WTC11 (cell line): ENCODE measurements around the gene AMACR. TPM values are rescaled to one million over a fixed set of nuclear protein-coding genes. Genes with fewer than 3 reads are reported as not detected.

Experiments
- ATAC-seq: fragments of 200-7000 bp; cut with Tn5 transposase; 2 replicates; pipeline ENCODE4 v1.10.0; 2021; ENCODE audit warnings: mild to moderate bottlenecking, moderate library complexity
- CTCF ChIA-PET: fragments of 300-600 bp; sonication (Branson Sonifier 250); formaldehyde crosslinking; loops from one replicate; lab custom pipeline; 2021; ENCODE audit warnings: antibody characterized with exemption; lab: Charles Lee
- POLR2A ChIA-PET: fragments of 350-600 bp; sonication (Branson Sonifier 250); formaldehyde crosslinking; loops from one replicate; lab custom pipeline; 2021; ENCODE audit warnings: antibody characterized with exemption; lab: Charles Lee
- DNase-seq: peaks from one replicate; pipeline ENCODE4 v3.0.0; 2021; ENCODE audit warnings: low spot score
- H3K27ac Mint-ChIP-seq: 2 replicates; pipeline ENCODE4 v1.8.0; 2021; ENCODE audit warnings: mixed read lengths
- H3K27me3 Mint-ChIP-seq: 2 replicates; pipeline ENCODE4 v1.8.0; 2021; ENCODE audit warnings: low read depth, mild to moderate bottlenecking, moderate library complexity, mixed read lengths
- H3K36me3 Mint-ChIP-seq: 2 replicates; pipeline ENCODE4 v1.8.0; 2021; ENCODE audit warnings: mixed read lengths
- H3K4me1 Mint-ChIP-seq: 2 replicates; pipeline ENCODE4 v1.8.0; 2022; ENCODE audit warnings: mixed read lengths
- H3K4me3 Mint-ChIP-seq: 2 replicates; pipeline ENCODE4 v1.8.0; 2021; ENCODE audit warnings: mild to moderate bottlenecking, moderate library complexity, mixed read lengths
- H3K9me3 Mint-ChIP-seq: 2 replicates; pipeline ENCODE4 v1.8.0; 2021; ENCODE audit warnings: mixed read lengths
- CREB1 ChIP-seq: sonication (generic); formaldehyde crosslinking; IDR thresholded peaks from 2 replicates; pipeline ENCODE4 v1.8.0; 2023; ENCODE audit warnings: mild to moderate bottlenecking, missing genetic modification reagents
- FOXJ3 ChIP-seq: sonication (generic); formaldehyde crosslinking; IDR thresholded peaks from 2 replicates; pipeline ENCODE4 v1.9.0; 2021; ENCODE audit warnings: missing genetic modification reagents, mild to moderate bottlenecking, borderline replicate concordance
- GABPB1 ChIP-seq: sonication (generic); formaldehyde crosslinking; IDR thresholded peaks from 2 replicates; pipeline ENCODE4 v1.8.1; 2023; ENCODE audit warnings: mild to moderate bottlenecking, missing genetic modification reagents
- KAT7 ChIP-seq: sonication (generic); formaldehyde crosslinking; IDR thresholded peaks from 2 replicates; pipeline ENCODE4 v1.8.1; 2023; ENCODE audit warnings: missing genetic modification reagents, mild to moderate bottlenecking, borderline replicate concordance
- NFE2L1 ChIP-seq: sonication (generic); formaldehyde crosslinking; IDR thresholded peaks from 2 replicates; pipeline ENCODE4 v1.8.1; 2023; ENCODE audit warnings: missing genetic modification reagents
- NR2C2 ChIP-seq: sonication (generic); formaldehyde crosslinking; IDR thresholded peaks from 2 replicates; pipeline ENCODE4 v1.8.0; 2022; ENCODE audit warnings: mild to moderate bottlenecking, missing genetic modification reagents
- SMAD3 ChIP-seq: sonication (generic); formaldehyde crosslinking; IDR thresholded peaks from 2 replicates; pipeline ENCODE4 v1.8.0; 2022; ENCODE audit warnings: missing genetic modification reagents, mild to moderate bottlenecking, borderline replicate concordance
- SP1 ChIP-seq: sonication (generic); formaldehyde crosslinking; conservative IDR thresholded peaks from 2 replicates; pipeline ENCODE4 v1.8.1; 2022; ENCODE audit warnings: missing genetic modification reagents
- TCF7 ChIP-seq: sonication (generic); formaldehyde crosslinking; IDR thresholded peaks from 2 replicates; pipeline ENCODE4 v1.8.0; 2022; ENCODE audit warnings: mild to moderate bottlenecking, low read depth, missing genetic modification reagents, moderate library complexity
- TEAD1 ChIP-seq: sonication (generic); formaldehyde crosslinking; IDR thresholded peaks from 2 replicates; pipeline ENCODE4 v1.8.0; 2022; ENCODE audit warnings: mild to moderate bottlenecking, missing genetic modification reagents
- ZNF671 ChIP-seq: fragments of 250-450 bp; sonication (Bioruptor Pico); IDR thresholded peaks from 2 replicates; pipeline ENCODE4 v1.8.0; 2021; ENCODE audit warnings: mild to moderate bottlenecking
- total RNA-seq: library from RNA; stranded (reverse); gene quantifications from 3 replicates; pipeline ENCODE4 v1.2.3, GENCODE V29; 2021
- TF ChIP-seq, protein P1 (sequence below): sonication (generic); formaldehyde crosslinking; IDR thresholded peaks from 2 replicates; pipeline ENCODE4 v1.8.0; 2023; ENCODE audit warnings: mild to moderate bottlenecking, missing genetic modification reagents
- TF ChIP-seq, protein P2 (sequence below): fragments of 250-450 bp; sonication (Bioruptor Pico); IDR thresholded peaks from 2 replicates; pipeline ENCODE4 v1.9.0; 2021; ENCODE audit warnings: moderate library complexity, mild to moderate bottlenecking, inconsistent platforms, borderline replicate concordance
- TF ChIP-seq, protein P3 (sequence below): fragments of 250-450 bp; sonication (Bioruptor Pico); IDR thresholded peaks from 2 replicates; pipeline ENCODE4 v1.8.0; 2021; ENCODE audit warnings: mild to moderate bottlenecking
- TF ChIP-seq, protein P4 (sequence below): sonication (generic); formaldehyde crosslinking; IDR thresholded peaks from 2 replicates; pipeline ENCODE4 v1.8.1; 2023; ENCODE audit warnings: mild to moderate bottlenecking, missing genetic modification reagents, moderate library complexity
- TF ChIP-seq, protein P5 (sequence below): sonication (generic); formaldehyde crosslinking; IDR thresholded peaks from 2 replicates; pipeline ENCODE4 v1.8.1; 2023; ENCODE audit warnings: mild to moderate bottlenecking, missing genetic modification reagents
- TF ChIP-seq, protein P6 (sequence below): sonication (generic); formaldehyde crosslinking; IDR thresholded peaks from 2 replicates; pipeline ENCODE4 v1.8.0; 2022; ENCODE audit warnings: missing genetic modification reagents
- TF ChIP-seq, protein P7 (sequence below): fragments of 200-600 bp; IDR thresholded peaks from 2 replicates; pipeline ENCODE4 v1.8.0; 2022; ENCODE audit warnings: antibody characterized with exemption

Gene AMACR
- total RNA-seq, 1 experiment from 2014 or later = 11.9 TPM

DNA sequence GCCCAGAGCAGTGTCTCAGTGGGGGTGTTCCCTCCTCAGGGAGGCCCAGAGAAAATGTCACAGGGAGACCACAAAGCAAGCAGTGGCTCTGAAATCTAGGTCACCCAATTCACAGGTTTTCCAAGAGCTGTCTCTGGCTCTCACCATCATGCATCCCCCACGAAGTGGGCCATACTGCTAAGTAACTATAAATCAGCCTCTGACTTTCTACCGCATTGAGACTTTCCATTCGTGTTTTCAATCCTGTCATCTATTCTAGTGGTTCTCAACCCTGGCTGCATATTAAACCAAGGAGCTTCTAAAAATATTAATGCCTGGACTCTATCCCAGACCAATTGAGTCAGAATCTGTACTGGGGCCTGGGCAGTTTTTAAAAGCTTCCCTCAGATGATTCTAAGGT lies 37.2 kb upstream of the AMACR start:
- DNase-seq = no peak
- POLR2A ChIA-PET = interaction anchor here (0.6 kb wide), 1 partner anchor 578 kb away, joined by 3 read pairs; no protein-coding TSS in a partner anchor
- CTCF ChIA-PET = no interaction called here
- no peak for TF ChIP-seq NR2C2 (CRISPR knock-in tag)
- TF ChIP-seq NFE2L1 (CRISPR knock-in tag) = no peak
- no peak for TF ChIP-seq TEAD1 (CRISPR knock-in tag)
- TF ChIP-seq ZNF671 (CRISPR knock-in tag) = no peak
- TF ChIP-seq, protein P1, sequence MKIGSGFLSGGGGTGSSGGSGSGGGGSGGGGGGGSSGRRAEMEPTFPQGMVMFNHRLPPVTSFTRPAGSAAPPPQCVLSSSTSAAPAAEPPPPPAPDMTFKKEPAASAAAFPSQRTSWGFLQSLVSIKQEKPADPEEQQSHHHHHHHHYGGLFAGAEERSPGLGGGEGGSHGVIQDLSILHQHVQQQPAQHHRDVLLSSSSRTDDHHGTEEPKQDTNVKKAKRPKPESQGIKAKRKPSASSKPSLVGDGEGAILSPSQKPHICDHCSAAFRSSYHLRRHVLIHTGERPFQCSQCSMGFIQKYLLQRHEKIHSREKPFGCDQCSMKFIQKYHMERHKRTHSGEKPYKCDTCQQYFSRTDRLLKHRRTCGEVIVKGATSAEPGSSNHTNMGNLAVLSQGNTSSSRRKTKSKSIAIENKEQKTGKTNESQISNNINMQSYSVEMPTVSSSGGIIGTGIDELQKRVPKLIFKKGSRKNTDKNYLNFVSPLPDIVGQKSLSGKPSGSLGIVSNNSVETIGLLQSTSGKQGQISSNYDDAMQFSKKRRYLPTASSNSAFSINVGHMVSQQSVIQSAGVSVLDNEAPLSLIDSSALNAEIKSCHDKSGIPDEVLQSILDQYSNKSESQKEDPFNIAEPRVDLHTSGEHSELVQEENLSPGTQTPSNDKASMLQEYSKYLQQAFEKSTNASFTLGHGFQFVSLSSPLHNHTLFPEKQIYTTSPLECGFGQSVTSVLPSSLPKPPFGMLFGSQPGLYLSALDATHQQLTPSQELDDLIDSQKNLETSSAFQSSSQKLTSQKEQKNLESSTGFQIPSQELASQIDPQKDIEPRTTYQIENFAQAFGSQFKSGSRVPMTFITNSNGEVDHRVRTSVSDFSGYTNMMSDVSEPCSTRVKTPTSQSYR (CRISPR knock-in tag) = no peak
- no peak for TF ChIP-seq GABPB1 (CRISPR knock-in tag)
- TF ChIP-seq, protein P2, sequence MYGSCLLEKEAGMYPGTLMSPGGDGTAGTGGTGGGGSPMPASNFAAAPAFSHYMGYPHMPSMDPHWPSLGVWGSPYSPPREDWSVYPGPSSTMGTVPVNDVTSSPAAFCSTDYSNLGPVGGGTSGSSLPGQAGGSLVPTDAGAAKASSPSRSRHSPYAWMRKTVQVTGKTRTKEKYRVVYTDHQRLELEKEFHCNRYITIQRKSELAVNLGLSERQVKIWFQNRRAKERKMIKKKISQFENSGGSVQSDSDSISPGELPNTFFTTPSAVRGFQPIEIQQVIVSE (CRISPR knock-in tag) = no peak
- TF ChIP-seq, all 79 proteins: peak for 0
- H3K4me3 Mint-ChIP-seq = no peak overlapping the region
- H3K36me3 Mint-ChIP-seq = no peaks in the 10 kb centered on the region
- no peak overlapping the region for H3K27ac Mint-ChIP-seq
- H3K4me1 Mint-ChIP-seq = peaks cover 9% of the 10 kb centered on the region
- H3K9me3 Mint-ChIP-seq = no peaks in the 10 kb centered on the region
- no peaks in the 10 kb centered on the region; the same call in 1 of the 2 replicates for H3K27me3 Mint-ChIP-seq
- no peak for ATAC-seq

DNA sequence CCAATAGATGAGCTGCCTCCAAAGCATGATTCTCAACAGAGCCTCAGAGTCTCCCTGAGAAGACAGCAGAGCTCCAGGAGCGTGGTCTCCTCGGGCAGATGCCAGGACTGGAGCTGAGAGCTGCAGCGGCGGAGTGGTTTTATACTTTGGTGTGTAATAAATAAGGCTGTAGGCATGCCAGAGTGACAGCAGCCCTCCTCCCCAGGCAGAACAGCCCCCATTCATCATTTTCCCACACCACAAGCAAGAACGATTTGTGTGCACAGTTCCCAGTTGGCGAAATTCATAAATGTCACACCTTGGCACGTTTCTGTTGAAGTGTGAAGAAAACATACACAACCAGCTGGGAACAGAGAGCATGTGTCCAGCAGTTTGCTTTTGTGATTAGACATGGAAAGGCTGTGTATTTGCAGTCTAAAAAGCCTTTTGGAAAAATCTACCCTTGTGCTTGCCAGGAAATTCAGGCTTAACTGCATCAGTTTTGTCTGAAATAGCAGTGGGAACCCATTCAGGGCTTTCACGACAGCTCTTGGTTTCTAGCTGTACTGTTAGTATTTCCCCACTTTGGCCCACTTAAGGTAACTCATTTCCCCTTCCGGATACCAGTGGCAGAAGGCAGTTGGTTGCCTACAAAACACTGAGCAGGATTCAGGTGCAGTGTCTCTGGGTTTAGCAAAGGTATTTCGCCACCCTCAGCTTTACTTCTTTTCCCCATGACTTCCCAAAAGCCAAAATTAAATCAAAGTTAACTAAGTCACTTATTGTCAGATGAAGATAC lies 35.4 kb upstream of the AMACR start, which contains the start of gene C1QTNF3:
C1QTNF3 (minus strand) TSS at position 115 of the 778 bp plus-strand sequence; CDS start at position 27, 88 bp downstream.
- Mint-ChIP-seq H3K4me3 (no peak within 1 kb of the TSS), H3K27ac (no peak within 1 kb of the TSS; the same call in 1 of the 2 replicates), H3K9me3 (0 out of 2 replicates have a peak, but pooled peaks cover 3% of the 10 kb centered on the region), H3K4me1 (peaks cover 23% of the 10 kb centered on the region), H3K27me3 (peaks cover 3% of the 10 kb centered on the region; the same call in 1 of the 2 replicates), H3K36me3 (no peaks in the 10 kb centered on the region)
- ChIA-PET CTCF (no interaction called here), POLR2A (no interaction called here)
- ATAC-seq (no peak), DNase-seq (no peak)
- TF ChIP-seq, protein P3, sequence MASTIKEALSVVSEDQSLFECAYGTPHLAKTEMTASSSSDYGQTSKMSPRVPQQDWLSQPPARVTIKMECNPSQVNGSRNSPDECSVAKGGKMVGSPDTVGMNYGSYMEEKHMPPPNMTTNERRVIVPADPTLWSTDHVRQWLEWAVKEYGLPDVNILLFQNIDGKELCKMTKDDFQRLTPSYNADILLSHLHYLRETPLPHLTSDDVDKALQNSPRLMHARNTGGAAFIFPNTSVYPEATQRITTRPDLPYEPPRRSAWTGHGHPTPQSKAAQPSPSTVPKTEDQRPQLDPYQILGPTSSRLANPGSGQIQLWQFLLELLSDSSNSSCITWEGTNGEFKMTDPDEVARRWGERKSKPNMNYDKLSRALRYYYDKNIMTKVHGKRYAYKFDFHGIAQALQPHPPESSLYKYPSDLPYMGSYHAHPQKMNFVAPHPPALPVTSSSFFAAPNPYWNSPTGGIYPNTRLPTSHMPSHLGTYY (CRISPR knock-in tag) = no peak
- TF ChIP-seq SMAD3 (no peak), KAT7 (no peak), SP1 (CRISPR knock-in tag) (no peak), CREB1 (no peak), TCF7 (CRISPR knock-in tag) (no peak), FOXJ3 (CRISPR knock-in tag) (no peak)
- TF ChIP-seq, protein P4, sequence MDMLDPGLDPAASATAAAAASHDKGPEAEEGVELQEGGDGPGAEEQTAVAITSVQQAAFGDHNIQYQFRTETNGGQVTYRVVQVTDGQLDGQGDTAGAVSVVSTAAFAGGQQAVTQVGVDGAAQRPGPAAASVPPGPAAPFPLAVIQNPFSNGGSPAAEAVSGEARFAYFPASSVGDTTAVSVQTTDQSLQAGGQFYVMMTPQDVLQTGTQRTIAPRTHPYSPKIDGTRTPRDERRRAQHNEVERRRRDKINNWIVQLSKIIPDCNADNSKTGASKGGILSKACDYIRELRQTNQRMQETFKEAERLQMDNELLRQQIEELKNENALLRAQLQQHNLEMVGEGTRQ (CRISPR knock-in tag) = no peak
- TF ChIP-seq, protein P5, sequence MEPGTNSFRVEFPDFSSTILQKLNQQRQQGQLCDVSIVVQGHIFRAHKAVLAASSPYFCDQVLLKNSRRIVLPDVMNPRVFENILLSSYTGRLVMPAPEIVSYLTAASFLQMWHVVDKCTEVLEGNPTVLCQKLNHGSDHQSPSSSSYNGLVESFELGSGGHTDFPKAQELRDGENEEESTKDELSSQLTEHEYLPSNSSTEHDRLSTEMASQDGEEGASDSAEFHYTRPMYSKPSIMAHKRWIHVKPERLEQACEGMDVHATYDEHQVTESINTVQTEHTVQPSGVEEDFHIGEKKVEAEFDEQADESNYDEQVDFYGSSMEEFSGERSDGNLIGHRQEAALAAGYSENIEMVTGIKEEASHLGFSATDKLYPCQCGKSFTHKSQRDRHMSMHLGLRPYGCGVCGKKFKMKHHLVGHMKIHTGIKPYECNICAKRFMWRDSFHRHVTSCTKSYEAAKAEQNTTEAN (CRISPR knock-in tag) = no peak
- TF ChIP-seq, protein P6, sequence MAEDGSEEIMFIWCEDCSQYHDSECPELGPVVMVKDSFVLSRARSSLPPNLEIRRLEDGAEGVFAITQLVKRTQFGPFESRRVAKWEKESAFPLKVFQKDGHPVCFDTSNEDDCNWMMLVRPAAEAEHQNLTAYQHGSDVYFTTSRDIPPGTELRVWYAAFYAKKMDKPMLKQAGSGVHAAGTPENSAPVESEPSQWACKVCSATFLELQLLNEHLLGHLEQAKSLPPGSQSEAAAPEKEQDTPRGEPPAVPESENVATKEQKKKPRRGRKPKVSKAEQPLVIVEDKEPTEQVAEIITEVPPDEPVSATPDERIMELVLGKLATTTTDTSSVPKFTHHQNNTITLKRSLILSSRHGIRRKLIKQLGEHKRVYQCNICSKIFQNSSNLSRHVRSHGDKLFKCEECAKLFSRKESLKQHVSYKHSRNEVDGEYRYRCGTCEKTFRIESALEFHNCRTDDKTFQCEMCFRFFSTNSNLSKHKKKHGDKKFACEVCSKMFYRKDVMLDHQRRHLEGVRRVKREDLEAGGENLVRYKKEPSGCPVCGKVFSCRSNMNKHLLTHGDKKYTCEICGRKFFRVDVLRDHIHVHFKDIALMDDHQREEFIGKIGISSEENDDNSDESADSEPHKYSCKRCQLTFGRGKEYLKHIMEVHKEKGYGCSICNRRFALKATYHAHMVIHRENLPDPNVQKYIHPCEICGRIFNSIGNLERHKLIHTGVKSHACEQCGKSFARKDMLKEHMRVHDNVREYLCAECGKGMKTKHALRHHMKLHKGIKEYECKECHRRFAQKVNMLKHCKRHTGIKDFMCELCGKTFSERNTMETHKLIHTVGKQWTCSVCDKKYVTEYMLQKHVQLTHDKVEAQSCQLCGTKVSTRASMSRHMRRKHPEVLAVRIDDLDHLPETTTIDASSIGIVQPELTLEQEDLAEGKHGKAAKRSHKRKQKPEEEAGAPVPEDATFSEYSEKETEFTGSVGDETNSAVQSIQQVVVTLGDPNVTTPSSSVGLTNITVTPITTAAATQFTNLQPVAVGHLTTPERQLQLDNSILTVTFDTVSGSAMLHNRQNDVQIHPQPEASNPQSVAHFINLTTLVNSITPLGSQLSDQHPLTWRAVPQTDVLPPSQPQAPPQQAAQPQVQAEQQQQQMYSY (CRISPR knock-in tag) = no peak
- TF ChIP-seq, protein P7, sequence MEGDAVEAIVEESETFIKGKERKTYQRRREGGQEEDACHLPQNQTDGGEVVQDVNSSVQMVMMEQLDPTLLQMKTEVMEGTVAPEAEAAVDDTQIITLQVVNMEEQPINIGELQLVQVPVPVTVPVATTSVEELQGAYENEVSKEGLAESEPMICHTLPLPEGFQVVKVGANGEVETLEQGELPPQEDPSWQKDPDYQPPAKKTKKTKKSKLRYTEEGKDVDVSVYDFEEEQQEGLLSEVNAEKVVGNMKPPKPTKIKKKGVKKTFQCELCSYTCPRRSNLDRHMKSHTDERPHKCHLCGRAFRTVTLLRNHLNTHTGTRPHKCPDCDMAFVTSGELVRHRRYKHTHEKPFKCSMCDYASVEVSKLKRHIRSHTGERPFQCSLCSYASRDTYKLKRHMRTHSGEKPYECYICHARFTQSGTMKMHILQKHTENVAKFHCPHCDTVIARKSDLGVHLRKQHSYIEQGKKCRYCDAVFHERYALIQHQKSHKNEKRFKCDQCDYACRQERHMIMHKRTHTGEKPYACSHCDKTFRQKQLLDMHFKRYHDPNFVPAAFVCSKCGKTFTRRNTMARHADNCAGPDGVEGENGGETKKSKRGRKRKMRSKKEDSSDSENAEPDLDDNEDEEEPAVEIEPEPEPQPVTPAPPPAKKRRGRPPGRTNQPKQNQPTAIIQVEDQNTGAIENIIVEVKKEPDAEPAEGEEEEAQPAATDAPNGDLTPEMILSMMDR = no peak
